NCI-H226 (cell line): ENCODE data around the gene MEIS2.

Experiments used
- DNase-seq: peaks from one replicate; pipeline ENCODE4 v3.0.0-alpha.2; 2015

MEIS2 gene

DNA sequence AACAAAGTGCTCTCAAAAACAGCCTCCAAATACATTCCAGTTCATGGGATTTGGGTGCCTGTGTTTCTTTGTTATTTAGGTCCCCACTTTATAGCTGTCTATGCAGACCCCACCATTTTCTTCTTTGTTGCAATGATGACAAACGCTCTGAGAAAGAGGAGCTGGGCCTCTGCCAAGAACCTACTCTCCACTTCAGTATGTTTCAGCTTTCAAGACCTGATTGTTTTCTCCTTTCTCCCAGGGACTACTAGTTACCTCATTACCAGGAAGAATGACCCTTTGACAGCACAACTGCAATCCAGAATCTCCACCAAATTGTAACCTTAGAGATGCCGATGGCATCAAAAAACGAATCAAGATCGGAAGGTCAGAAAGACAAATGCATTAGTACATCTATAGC, 236.8 kb downstream of the MEIS2 start:
- DNase-seq = no peak

DNA sequence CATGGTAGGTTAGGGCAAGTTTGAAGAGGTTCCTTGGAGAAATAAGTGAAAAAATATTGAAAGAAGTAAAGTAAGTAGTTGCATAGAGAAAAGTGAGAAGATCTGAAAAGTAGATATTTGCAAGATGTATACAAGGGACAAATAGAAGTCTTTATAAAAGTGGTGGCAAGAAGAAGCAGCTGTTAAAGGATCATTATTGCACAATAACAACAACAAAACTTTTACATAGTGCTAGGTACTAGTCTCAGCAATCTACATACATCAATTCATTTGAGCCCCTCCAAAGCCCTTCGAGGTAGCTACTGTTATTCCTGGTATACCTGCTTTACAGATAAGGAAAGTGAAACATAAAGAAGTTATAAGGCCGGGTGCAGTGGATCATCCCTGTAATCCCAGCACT, 239.6 kb downstream of the MEIS2 start:
- DNase-seq = no peak

DNA sequence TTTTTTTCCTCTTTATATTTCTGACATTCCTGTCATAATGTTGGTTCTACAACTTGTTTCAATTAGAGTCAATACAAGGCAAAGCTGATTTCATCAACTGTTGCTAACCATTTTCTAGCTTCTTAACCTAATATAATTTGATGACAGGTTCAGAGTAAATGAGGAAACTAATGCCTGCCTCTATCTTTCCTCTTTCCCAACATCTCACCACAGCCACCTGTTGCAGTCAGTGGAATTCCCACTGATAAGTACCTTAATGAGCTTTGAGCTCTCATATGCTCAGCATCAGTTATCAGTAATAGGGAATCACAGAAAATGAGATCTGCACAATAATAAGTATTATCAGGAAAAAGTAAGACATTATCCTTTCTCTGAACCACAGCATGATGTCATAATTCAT, 241.9 kb downstream of the MEIS2 start:
- DNase-seq = peak; percentile 34

DNA sequence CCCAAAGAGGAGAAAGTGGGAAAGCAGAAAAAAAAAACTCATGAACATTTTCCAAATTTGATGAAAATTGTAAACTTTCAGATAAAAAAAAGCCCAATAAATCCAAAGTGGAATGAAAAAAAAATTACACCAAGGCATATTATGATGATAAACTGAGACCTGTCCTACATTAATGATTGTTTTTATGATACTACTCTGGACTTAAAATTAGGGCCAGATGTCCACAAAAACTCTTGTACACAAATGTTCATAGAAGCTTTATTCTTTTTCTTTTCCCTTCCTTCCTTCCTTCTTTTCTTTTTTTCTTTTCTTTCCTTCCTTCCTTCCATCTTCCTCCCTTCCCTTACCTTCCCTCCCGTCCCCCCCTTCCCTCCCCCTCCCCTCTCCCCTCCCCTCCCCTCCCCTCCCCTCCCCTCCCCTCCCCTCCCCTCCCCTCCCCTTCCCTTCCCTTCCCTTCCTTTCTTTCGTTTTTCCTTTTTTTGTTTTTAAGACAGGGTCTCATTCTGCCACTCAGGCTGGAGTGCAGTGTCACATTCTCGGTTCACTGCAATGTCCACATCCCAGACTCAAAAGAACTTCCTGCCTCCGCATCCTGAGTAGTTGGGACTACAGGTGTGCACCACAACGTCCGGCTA, 243.9 kb downstream of the MEIS2 start:
- no peak for DNase-seq

DNA sequence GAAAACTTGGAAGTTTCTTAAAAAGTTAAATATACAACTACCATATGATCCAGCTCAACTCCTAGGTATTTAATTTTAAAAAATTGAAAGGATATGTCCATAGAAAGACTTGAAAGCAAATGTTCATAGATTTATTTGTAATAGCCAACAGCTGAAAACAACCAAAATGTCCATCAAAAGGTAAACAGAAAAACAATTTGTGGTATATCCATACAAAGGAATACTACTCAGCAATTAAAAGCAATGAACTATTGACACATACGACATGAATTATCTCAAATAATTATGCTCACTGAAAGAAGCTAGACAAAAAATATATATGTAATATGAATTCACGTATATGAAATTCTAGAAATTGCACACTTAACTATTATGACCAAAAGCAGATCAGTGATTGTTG, 249.5 kb downstream of the MEIS2 start:
- no peak for DNase-seq

DNA sequence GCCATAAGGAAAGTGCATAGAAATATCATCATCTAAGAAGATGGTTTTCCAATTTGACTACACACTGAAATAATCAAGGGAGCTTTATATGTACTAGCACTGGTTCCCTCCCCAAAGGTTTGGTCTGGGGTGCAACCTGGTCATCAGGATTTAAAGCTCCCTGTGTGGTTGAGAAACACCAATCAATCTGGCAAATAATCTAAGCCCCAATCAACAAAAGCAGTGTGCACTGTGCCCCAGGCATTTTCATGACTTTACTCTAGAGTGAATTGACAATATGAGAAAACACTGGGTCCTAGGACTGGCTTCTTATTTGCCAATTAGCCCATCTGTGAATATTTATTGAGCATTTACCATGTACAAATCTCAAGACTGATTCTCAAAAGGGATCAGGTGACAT, 255.1 kb downstream of the MEIS2 start:
- DNase-seq = no peak

DNA sequence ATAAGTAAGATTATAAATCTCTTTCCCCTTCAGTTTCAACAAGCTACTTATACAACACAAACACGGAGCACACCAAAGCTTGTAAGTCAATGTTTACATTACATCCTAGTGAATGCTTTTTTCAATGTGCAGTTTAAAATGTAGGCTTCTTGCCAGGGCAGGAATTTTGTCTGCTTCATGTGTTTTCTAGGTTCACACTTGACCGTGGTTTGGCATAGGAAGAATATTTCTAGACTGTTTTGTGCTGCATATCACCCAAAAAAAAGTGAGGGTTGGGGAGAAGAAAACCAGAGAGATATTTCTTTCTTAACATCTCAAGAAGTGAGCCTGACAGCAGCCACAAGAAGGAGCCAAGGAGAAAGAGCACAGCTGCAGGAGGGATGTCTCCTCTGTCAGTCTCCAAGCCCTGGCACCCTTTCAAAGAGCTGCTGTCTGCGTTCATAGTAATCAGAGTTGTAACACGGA, 255.8 kb downstream of the MEIS2 start:
- no peak for DNase-seq

DNA sequence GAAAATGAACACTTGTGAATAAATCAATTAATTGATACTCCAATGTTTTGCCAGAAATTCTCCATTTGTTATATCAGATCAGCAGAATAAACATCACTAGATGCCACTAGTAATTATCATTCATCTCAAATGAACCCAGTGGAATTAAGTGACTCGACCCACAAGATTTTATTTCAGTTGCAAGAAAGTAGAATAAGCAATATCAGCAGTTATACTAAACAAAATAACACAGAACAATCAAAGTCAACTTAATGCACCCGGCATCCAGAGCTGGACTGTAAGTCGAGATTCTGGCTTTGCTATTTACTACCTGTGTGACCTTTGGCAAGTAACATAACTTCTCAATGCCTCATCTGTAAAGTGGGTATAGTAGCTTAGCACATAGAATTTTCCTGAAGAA, 256.5 kb downstream of the MEIS2 start:
- no peak for DNase-seq

DNA sequence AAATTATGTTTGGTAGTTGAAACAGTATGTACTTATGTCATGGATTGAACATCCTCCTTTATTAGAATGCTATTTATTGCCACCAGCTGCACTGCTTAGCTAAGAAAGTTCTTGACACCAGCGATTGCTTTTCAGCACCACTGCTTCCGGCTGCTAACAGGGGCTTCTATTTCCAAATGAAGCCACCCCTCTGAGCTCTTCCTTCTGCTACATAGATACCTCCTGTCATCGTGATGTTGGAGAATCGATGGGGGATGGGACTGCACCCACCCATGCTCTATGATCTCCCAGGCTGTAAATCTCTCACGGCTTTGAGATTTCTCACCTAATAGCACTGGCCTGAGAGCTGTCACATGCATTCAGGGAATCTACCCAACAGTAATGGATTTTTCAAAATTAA, 259.2 kb downstream of the MEIS2 start:
- DNase-seq = no peak
